Limb (tissue), 2 donors: ENCODE measurements around the gene CASP7.
"Not testable (repeated sequence)": the region's sequence is repeated elsewhere in the genome, so short reads cannot be mapped to it uniquely, and the experiment has no call there.

Experiments used
- DNase-seq, 2 donors: peaks; one replicate each; pipeline ENCODE4 v3.0.0-alpha.2; 2016; ENCODE audit errors: extremely low spot score in 2 of 2

Gene CASP7

GRCh38 chr10:113679463-113680189 lies at the start of gene CASP7:
Gene CASP7 (plus strand): TSS chr10:113679912. CDS start chr10:113697494, 17,582 bp downstream.
- peak; percentile 82 to 86 for DNase-seq

- DNase-seq, result no peak
These were observed 48.7 kb upstream of the CASP7 start for GRCh38 chr10:113630929-113631533.

- no peak for DNase-seq
These were observed 47.9 kb upstream of the CASP7 start for GRCh38 chr10:113631684-113632367.

GRCh38 chr10:113639966-113640365 lies 39.7 kb upstream of the CASP7 start:
- no peak for DNase-seq

- DNase-seq, result no peak
These were observed 38.0 kb upstream of the CASP7 start for GRCh38 chr10:113641702-113642101.

- DNase-seq, result no peak
These were observed 36.5 kb upstream of the CASP7 start for GRCh38 chr10:113643183-113643582.

GRCh38 chr10:113644185-113645120 lies 35.3 kb upstream of the CASP7 start:
- no peak for DNase-seq

GRCh38 chr10:113646336-113647201 lies 33.1 kb upstream of the CASP7 start:
- no peak for DNase-seq

- DNase-seq, result no peak
These were observed 31.9 kb upstream of the CASP7 start for GRCh38 chr10:113647812-113648211.

- DNase-seq, result peak in 1 of 2 donors; percentile 18
These were observed 31.2 kb upstream of the CASP7 start for GRCh38 chr10:113648478-113648877.

GRCh38 chr10:113650172-113650571 lies 29.5 kb upstream of the CASP7 start:
- no peak for DNase-seq

GRCh38 chr10:113651021-113651420 lies 28.7 kb upstream of the CASP7 start:
- no peak for DNase-seq

- DNase-seq, result no peak
These were observed 27.8 kb upstream of the CASP7 start for GRCh38 chr10:113651898-113652297.

GRCh38 chr10:113652456-113652855 lies 27.3 kb upstream of the CASP7 start:
- DNase-seq, result not testable (repeated sequence)

GRCh38 chr10:113656896-113657295 lies 22.8 kb upstream of the CASP7 start:
- DNase-seq, result no peak

GRCh38 chr10:113657544-113657943 lies 22.2 kb upstream of the CASP7 start:
- no peak for DNase-seq

- DNase-seq, result no peak
These were observed 18.4 kb upstream of the CASP7 start for GRCh38 chr10:113661332-113661731.

GRCh38 chr10:113663142-113663541 lies 16.6 kb upstream of the CASP7 start:
- DNase-seq, result no peak

- no peak for DNase-seq
These were observed 15.8 kb upstream of the CASP7 start, which contains the start of gene NRAP for GRCh38 chr10:113663908-113664307. Gene NRAP (minus strand): TSS chr10:113664041. CDS start chr10:113663882, 159 bp downstream.

- no peak for DNase-seq
These were observed 14.4 kb upstream of the CASP7 start for GRCh38 chr10:113665352-113665751.
